A673 (cell line): ENCODE data around the gene NBEA. TPM values are rescaled to one million over a fixed set of nuclear protein-coding genes. Genes with fewer than 3 reads are reported as not detected.
"Not testable (repeated sequence)": the region's sequence is repeated elsewhere in the genome, so short reads cannot be mapped to it uniquely, and the experiment has no call there.

Source experiments
- BruUV-seq: library from RNA; stranded (reverse); fragments of 400-500 nt; replicated peaks from 2 replicates; lab custom pipeline; 2021; lab: Mats Ljungman, UMichigan
- CTCF ChIA-PET: fragments of 300-600 bp; sonication (Branson Sonifier 250); formaldehyde crosslinking; loops from one replicate; lab custom pipeline; 2022; ENCODE audit warnings: antibody characterized with exemption; lab: Charles Lee
- POLR2A ChIA-PET: fragments of 300-600 bp; sonication (Branson Sonifier 250); formaldehyde crosslinking; loops from one replicate; lab custom pipeline; 2022; ENCODE audit warnings: antibody characterized with exemption; ENCODE audit not compliant: low non-redundant PET; lab: Charles Lee
- DNase-seq: peaks from one replicate; pipeline ENCODE4 v3.0.0-alpha.2; 2015; ENCODE audit warnings: low spot score
- H3K27ac ChIP-seq: fragments of 200-600 bp; sonication (generic); 2 replicates; pipeline ENCODE4 v1.5.1; 2016; ENCODE audit warnings: mixed run types, low read depth, mild to moderate bottlenecking, mixed read lengths, antibody characterized with exemption, low read length; ENCODE audit not compliant: poor library complexity, severe bottlenecking
- H3K27me3 ChIP-seq: fragments of 200-600 bp; sonication (generic); replicated peaks from 2 replicates; pipeline ENCODE4 v1.6.1; 2017; ENCODE audit warnings: mixed run types, low read depth, mild to moderate bottlenecking, mixed read lengths, antibody characterized with exemption, low read length; ENCODE audit not compliant: insufficient read depth, poor library complexity
- H3K36me3 ChIP-seq: fragments of 200-600 bp; sonication (generic); 2 replicates; pipeline ENCODE4 v1.6.1; 2016; ENCODE audit warnings: mixed run types, mild to moderate bottlenecking, mixed read lengths, antibody characterized with exemption, low read length; ENCODE audit not compliant: insufficient read depth, poor library complexity, severe bottlenecking
- H3K4me1 ChIP-seq: fragments of 200-600 bp; sonication (generic); 2 replicates; pipeline ENCODE4 v1.6.1; 2017; ENCODE audit warnings: mixed run types, mild to moderate bottlenecking, mixed read lengths, antibody characterized with exemption, low read length; ENCODE audit not compliant: insufficient read depth, poor library complexity, severe bottlenecking
- H3K4me3 ChIP-seq: fragments of 200-600 bp; sonication (generic); 2 replicates; pipeline ENCODE4 v1.5.1; 2016; ENCODE audit warnings: low read depth, mixed run types, mild to moderate bottlenecking, mixed read lengths, low read length; ENCODE audit not compliant: poor library complexity, severe bottlenecking
- H3K9me3 ChIP-seq: fragments of 200-600 bp; sonication (generic); 2 replicates; pipeline ENCODE4 v1.6.1; 2016; ENCODE audit warnings: mixed run types, low read depth, mild to moderate bottlenecking, mixed read lengths, antibody characterized with exemption, low read length; ENCODE audit not compliant: poor library complexity, severe bottlenecking
- EZH2 ChIP-seq: fragments of 200-600 bp; sonication (generic); IDR thresholded peaks from 2 replicates; pipeline ENCODE4 v1.6.1; 2017; ENCODE audit warnings: borderline replicate concordance, low read depth, mild to moderate bottlenecking, mixed read lengths, antibody characterized with exemption, low read length; ENCODE audit not compliant: poor library complexity, severe bottlenecking
- intact Hi-C: fragments of 100-400 bp; cut with micrococcal nuclease; formaldehyde crosslinking; loops from one replicate; pipeline ENCODE4 v1.10.0; 2022; ENCODE audit not compliant: unreplicated experiment
- total RNA-seq: library from RNA; stranded (reverse); gene quantifications from 2 replicates; pipeline ENCODE4 v1.2.3, GENCODE V29; 2021
- TF ChIP-seq, protein P1 (sequence below): fragments of 300-800, 200-600 bp; sonication (generic); conservative IDR thresholded peaks from 2 replicates; pipeline ENCODE4 v1.5.1; 2017; ENCODE audit warnings: low read depth, mild to moderate bottlenecking, antibody characterized with exemption, low read length, moderate library complexity, mixed read lengths

NBEA gene
- total RNA-seq, 1 experiment from 2014 or later, result 4.2 TPM

DNA sequence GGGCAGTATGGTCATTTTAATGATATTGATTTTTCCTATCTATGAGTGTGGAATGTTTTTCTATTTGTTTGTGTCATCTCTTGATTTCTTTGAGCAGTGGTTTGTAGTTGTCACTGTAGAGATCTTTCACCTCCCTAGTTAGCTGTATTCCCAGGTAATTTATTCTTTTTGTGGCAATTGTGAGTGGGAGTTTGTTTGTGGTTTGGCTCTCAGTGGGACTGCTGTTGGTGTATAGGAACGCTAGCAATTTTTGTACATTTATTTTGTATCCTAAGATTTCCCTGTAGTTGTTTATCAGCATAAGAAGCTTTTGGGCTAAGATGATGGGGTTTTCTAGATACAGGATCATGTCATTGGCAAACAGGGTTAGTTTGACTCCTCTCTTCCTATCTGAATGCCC is 28.9 kb downstream of the NBEA start:
- CTCF ChIA-PET, result no interaction called here
- DNase-seq, result no peak
- H3K4me3 ChIP-seq, result no peak overlapping the region
- no peaks in the 10 kb centered on the region for H3K27me3 ChIP-seq
- TF ChIP-seq EZH2, result no peak
- TF ChIP-seq, protein P1, sequence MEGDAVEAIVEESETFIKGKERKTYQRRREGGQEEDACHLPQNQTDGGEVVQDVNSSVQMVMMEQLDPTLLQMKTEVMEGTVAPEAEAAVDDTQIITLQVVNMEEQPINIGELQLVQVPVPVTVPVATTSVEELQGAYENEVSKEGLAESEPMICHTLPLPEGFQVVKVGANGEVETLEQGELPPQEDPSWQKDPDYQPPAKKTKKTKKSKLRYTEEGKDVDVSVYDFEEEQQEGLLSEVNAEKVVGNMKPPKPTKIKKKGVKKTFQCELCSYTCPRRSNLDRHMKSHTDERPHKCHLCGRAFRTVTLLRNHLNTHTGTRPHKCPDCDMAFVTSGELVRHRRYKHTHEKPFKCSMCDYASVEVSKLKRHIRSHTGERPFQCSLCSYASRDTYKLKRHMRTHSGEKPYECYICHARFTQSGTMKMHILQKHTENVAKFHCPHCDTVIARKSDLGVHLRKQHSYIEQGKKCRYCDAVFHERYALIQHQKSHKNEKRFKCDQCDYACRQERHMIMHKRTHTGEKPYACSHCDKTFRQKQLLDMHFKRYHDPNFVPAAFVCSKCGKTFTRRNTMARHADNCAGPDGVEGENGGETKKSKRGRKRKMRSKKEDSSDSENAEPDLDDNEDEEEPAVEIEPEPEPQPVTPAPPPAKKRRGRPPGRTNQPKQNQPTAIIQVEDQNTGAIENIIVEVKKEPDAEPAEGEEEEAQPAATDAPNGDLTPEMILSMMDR, result no peak
- no TSS peak for BruUV-seq
- H3K9me3 ChIP-seq, result no peaks in the 10 kb centered on the region
- no peaks in the 10 kb centered on the region for H3K36me3 ChIP-seq
- POLR2A ChIA-PET, result no interaction called here
- H3K4me1 ChIP-seq, result no peaks in the 10 kb centered on the region
- H3K27ac ChIP-seq, result no peak overlapping the region
- intact Hi-C loops, result no loop called here

DNA sequence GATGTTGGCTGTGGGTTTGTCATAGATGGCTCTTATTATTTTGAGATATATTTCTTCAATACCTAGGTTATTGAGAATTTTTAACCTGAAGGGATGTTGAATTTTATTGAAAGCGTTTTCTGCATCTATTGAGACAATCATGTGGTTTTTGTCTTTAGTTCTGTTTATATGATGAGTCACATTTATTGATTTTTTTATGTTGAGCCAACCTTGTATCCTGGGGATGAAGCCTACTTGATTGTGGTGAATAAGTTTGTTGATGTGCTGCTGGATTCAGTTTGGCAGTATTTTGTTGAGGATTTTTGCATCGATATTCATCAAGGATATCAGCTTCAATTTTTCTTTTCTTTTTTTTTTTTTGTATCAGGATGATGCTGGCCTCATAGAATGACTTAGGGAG is 29.4 kb downstream of the NBEA start:
- ChIA-PET CTCF (no interaction called here), POLR2A (no interaction called here)
- no TSS peak for BruUV-seq
- no peak for TF ChIP-seq EZH2
- TF ChIP-seq, protein P1, result no peak
- DNase-seq, result no peak
- no peaks in the 10 kb centered on the region for H3K9me3 ChIP-seq
- intact Hi-C loops, result no loop called here
- no peak overlapping the region for H3K27ac ChIP-seq
- H3K36me3 ChIP-seq, result no peaks in the 10 kb centered on the region
- H3K4me1 ChIP-seq, result no peaks in the 10 kb centered on the region
- no peaks in the 10 kb centered on the region for H3K27me3 ChIP-seq
- H3K4me3 ChIP-seq, result no peak overlapping the region

DNA sequence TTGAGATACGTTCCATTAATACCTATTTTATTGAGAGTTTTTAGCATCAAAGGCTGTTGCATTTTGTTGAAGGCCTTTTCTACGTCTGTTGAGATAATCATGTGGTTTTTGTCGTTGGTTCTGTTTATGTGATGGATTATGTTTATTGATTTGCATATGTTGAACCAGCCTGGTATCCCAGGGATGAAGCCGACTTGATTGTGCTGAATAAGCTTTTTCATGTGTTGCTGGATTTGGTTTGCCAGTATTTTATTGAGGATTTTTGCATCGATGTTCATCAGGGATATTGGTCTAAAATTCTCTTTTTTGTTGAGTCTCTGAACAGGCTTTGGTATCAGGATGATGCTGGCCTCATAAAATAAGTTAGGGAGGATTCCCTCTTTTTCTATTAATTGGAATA is 43.1 kb downstream of the NBEA start:
- H3K36me3 ChIP-seq, POLR2A ChIA-PET, H3K4me3 ChIP-seq, H3K27ac ChIP-seq, H3K27me3 ChIP-seq, BruUV-seq, intact Hi-C loops, DNase-seq, H3K4me1 ChIP-seq, CTCF ChIA-PET: not testable (repeated sequence)
- peaks cover 23% of the 10 kb centered on the region for H3K9me3 ChIP-seq

GRCh38 chr13:34988330-34988791 is 46.3 kb downstream of the NBEA start:
- intact Hi-C loops, result no loop called here
- POLR2A ChIA-PET, result no interaction called here
- BruUV-seq, result no TSS peak

More at GRCh38 chr13:34988330-34988791, 46.3 kb downstream of the NBEA start:
- no peak for DNase-seq
- CTCF ChIA-PET, result no interaction called here
- H3K27ac ChIP-seq, result no peak overlapping the region
- no peaks in the 10 kb centered on the region for H3K36me3 ChIP-seq
- no peak overlapping the region for H3K4me3 ChIP-seq
- no peaks in the 10 kb centered on the region for H3K4me1 ChIP-seq
- no peaks in the 10 kb centered on the region for H3K27me3 ChIP-seq
- H3K9me3 ChIP-seq, result peaks cover 27% of the 10 kb centered on the region
- TF ChIP-seq, protein P1, result no peak
- no peak for TF ChIP-seq EZH2
